ES-I3 (cell line): ENCODE measurements around the gene SLC5A10.
"Not testable (repeated sequence)": the region's sequence is repeated elsewhere in the genome, so short reads cannot be mapped to it uniquely, and the experiment has no call there.

Experiments
- H3K36me3 ChIP-seq: 2 replicates; pipeline ENCODE4 v1.6.1; 2013; ENCODE audit warnings: mild to moderate bottlenecking, low read length, control low read depth, moderate library complexity; ENCODE audit not compliant: insufficient read depth
- H3K4me1 ChIP-seq: 2 replicates; pipeline ENCODE4 v1.6.1; 2013; ENCODE audit warnings: mild to moderate bottlenecking, control low read depth, low read length; ENCODE audit not compliant: insufficient read depth
- H3K9ac ChIP-seq: 2 replicates; pipeline ENCODE4 v1.6.1; 2013; ENCODE audit warnings: low read depth, mild to moderate bottlenecking, low read length, moderate library complexity
- H3K9me3 ChIP-seq: 2 replicates; pipeline ENCODE4 v1.6.1; 2013; ENCODE audit warnings: mild to moderate bottlenecking, low read length, moderate library complexity; ENCODE audit not compliant: control insufficient read depth, insufficient read depth

SLC5A10 gene

GRCh38 chr17:19014628-19015215 is 62.8 kb downstream of the SLC5A10 start:
- Histone ChIP-seq H3K9ac (no peak overlapping the region), H3K9me3 (no peaks in the 10 kb centered on the region), H3K4me1 (peaks cover 10% of the 10 kb centered on the region; the same call in 1 of the 2 replicates), H3K36me3 (no peaks in the 10 kb centered on the region)

- no peaks in the 10 kb centered on the region for H3K9me3 ChIP-seq
- no peak overlapping the region for H3K9ac ChIP-seq
- peaks cover 10% of the 10 kb centered on the region; the same call in 1 of the 2 replicates for H3K4me1 ChIP-seq
- no peaks in the 10 kb centered on the region for H3K36me3 ChIP-seq
Measured at GRCh38 chr17:19015428-19015827, 63.5 kb downstream of the SLC5A10 start.

GRCh38 chr17:19016297-19016696 is 64.3 kb downstream of the SLC5A10 start:
- no peaks in the 10 kb centered on the region for H3K36me3 ChIP-seq
- H3K9ac ChIP-seq = no peak overlapping the region
- peaks cover 7% of the 10 kb centered on the region; the same call in 1 of the 2 replicates for H3K4me1 ChIP-seq
- H3K9me3 ChIP-seq = no peaks in the 10 kb centered on the region

- Histone ChIP-seq H3K9me3 (no peaks in the 10 kb centered on the region), H3K4me1 (peaks cover 5% of the 10 kb centered on the region; the same call in 1 of the 2 replicates), H3K36me3 (no peaks in the 10 kb centered on the region), H3K9ac (no peak overlapping the region)
Measured at GRCh38 chr17:19016881-19017280, 64.9 kb downstream of the SLC5A10 start.

- peaks cover 5% of the 10 kb centered on the region; the same call in 1 of the 2 replicates for H3K4me1 ChIP-seq
- no peaks in the 10 kb centered on the region for H3K9me3 ChIP-seq
- no peak overlapping the region for H3K9ac ChIP-seq
- H3K36me3 ChIP-seq = no peaks in the 10 kb centered on the region
Measured at GRCh38 chr17:19017401-19017800, 65.4 kb downstream of the SLC5A10 start.

- Histone ChIP-seq H3K9me3 (no peaks in the 10 kb centered on the region), H3K36me3 (no peaks in the 10 kb centered on the region), H3K4me1 (peaks cover 5% of the 10 kb centered on the region; the same call in 1 of the 2 replicates), H3K9ac (no peak overlapping the region)
Measured at GRCh38 chr17:19017804-19018599, 66.0 kb downstream of the SLC5A10 start.

GRCh38 chr17:19018600-19018950 is 66.6 kb downstream of the SLC5A10 start:
- peaks cover 5% of the 10 kb centered on the region; the same call in 1 of the 2 replicates for H3K4me1 ChIP-seq
- H3K9ac ChIP-seq = no peak overlapping the region
- H3K36me3 ChIP-seq = no peaks in the 10 kb centered on the region
- no peaks in the 10 kb centered on the region for H3K9me3 ChIP-seq

- H3K9ac ChIP-seq = no peak overlapping the region
- peaks cover 5% of the 10 kb centered on the region; the same call in 1 of the 2 replicates for H3K4me1 ChIP-seq
Measured at GRCh38 chr17:19019041-19019941, 67.3 kb downstream of the SLC5A10 start.

GRCh38 chr17:19020016-19020415 is 68.1 kb downstream of the SLC5A10 start:
- Histone ChIP-seq H3K9ac (no peak overlapping the region), H3K9me3 (no peaks in the 10 kb centered on the region), H3K4me1 (peaks cover 5% of the 10 kb centered on the region; the same call in 1 of the 2 replicates), H3K36me3 (no peaks in the 10 kb centered on the region)

More at GRCh38 chr17:19019041-19019941, 67.3 kb downstream of the SLC5A10 start:
- Histone ChIP-seq H3K9me3 (no peaks in the 10 kb centered on the region), H3K36me3 (no peaks in the 10 kb centered on the region)

GRCh38 chr17:19021011-19021621 is 69.2 kb downstream of the SLC5A10 start:
- H3K9ac ChIP-seq, H3K4me1 ChIP-seq, H3K9me3 ChIP-seq, H3K36me3 ChIP-seq: not testable (repeated sequence)

GRCh38 chr17:19021622-19022083 is 69.7 kb downstream of the SLC5A10 start:
- Histone ChIP-seq H3K9me3 (no peaks in the 10 kb centered on the region), H3K9ac (no peak overlapping the region), H3K36me3 (no peaks in the 10 kb centered on the region), H3K4me1 (no peaks in the 10 kb centered on the region; the same call in 1 of the 2 replicates)

- Histone ChIP-seq H3K4me1 (no peaks in the 10 kb centered on the region; the same call in 1 of the 2 replicates), H3K36me3 (no peaks in the 10 kb centered on the region), H3K9ac (no peak overlapping the region), H3K9me3 (no peaks in the 10 kb centered on the region)
Measured at GRCh38 chr17:19022128-19022527, 70.2 kb downstream of the SLC5A10 start.

- Histone ChIP-seq H3K36me3 (no peaks in the 10 kb centered on the region), H3K4me1 (no peaks in the 10 kb centered on the region; the same call in 1 of the 2 replicates), H3K9ac (no peak overlapping the region), H3K9me3 (no peaks in the 10 kb centered on the region)
Measured at GRCh38 chr17:19022747-19023146, 70.8 kb downstream of the SLC5A10 start.
